GM12874 (cell line): ENCODE data around the gene TYSND1.

Source experiments
- CTCF ChIP-seq: IDR thresholded peaks from 2 replicates; pipeline ENCODE4 v1.5.1; 2011; ENCODE audit warnings: low read depth, mild to moderate bottlenecking, control low read depth, low read length, moderate library complexity; ENCODE audit not compliant: insufficient read depth

Gene TYSND1

GRCh38 chr10:70097459-70097858 lies 49.0 kb downstream of the TYSND1 start:
- TF ChIP-seq CTCF: no peak

DNA sequence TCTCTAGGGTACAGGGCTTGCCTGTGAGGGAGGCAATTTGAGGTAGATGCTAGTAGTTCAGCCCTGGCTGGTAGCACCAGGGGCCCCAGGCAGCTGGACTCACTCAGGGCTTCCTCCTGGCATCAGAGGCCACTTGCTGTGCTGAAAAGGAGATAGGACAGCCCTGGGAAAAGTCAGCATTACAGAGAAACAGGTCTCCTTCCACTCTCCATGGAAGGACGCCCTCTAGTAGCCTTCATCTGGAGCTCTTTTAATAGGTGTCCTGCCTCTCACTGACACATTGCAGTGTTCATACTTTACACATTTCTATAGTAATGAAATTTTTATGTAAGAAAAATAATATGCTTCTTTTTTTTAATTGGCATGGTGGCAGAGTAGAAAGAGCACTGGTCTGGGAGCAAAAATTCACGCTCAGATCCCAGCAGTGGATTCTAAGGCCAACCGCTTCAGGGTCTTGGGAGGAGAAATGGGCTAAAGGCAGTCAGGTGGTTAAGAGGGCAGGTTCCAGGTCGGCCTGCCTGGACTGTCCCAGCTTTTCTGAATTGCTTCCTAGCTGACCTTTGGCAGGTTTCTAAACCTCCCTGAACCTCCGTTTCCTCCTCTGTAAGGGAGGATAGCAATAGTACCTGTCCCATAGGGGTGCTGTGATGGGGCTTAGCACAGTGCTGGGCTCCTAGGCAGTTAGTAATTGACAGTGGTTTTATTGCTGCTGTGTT lies 49.6 kb downstream of the TYSND1 start:
- no peak for TF ChIP-seq CTCF

- TF ChIP-seq CTCF: no peak
Measured at GRCh38 chr10:70096016-70096704, 50.3 kb downstream of the TYSND1 start.

DNA sequence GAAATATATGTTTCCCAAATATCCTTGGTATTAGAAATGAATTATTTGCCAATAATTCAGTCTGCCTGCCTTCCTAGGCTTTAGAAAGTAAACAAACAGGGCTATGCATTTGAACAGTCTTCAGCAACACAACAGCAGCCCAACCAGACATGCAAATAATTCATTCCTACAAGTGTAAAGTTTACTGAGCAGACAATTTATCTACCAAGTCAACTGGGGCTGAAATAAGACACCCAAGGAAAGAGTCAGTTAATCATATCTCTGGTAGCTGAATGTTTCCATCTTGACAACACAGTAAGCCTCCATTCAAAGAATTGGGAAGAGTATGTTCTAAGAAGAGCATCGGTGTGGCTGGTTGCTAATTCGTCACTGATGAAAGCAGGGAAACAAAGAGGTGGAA lies 52.2 kb downstream of the TYSND1 start:
- TF ChIP-seq CTCF: no peak

DNA sequence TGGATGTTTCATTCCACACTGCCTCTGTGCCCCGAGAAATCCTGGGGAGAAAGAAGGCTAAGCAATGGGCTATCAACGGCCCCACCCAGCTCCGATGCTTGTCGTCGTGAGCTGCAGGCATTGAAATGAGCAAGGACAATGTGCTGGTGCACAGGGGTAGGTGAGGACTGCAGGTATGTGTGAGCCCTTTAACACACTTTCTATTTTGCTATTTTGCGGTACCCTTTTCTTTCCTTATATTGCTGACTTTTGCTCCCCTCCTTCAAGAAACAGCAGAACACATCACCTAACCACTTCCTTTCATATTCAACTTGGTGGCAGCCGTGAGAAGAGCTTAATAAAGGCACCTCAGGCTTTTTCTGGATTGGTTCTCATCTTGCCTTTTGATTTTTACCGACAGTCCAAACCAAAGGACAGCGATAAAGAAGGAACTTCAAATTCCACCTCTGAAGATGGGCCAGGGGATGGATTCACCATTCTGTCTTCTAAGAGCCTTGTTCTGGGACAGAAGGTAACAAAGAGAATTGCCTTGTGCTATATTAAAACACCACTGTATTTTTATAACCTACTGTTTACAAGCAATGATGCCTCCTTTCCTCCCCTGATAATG lies 53.1 kb downstream of the TYSND1 start:
- no peak for TF ChIP-seq CTCF

DNA sequence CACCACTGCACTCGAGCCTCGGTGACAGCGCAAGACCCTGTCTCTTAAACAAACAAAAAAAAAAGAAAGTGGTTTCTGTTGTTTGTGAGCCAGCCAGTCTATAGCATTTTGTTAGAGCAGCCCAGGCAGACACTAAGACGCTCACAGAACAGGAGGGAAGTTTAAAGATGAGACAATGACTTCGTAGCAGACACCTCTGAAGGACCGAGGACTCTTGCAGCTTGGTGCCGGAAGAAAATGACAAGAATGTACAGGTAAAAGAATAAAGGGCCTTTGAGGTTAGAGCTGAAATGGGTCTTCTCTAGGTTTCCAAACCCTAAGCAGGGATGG lies 54.1 kb downstream of the TYSND1 start:
- TF ChIP-seq CTCF: no peak

DNA sequence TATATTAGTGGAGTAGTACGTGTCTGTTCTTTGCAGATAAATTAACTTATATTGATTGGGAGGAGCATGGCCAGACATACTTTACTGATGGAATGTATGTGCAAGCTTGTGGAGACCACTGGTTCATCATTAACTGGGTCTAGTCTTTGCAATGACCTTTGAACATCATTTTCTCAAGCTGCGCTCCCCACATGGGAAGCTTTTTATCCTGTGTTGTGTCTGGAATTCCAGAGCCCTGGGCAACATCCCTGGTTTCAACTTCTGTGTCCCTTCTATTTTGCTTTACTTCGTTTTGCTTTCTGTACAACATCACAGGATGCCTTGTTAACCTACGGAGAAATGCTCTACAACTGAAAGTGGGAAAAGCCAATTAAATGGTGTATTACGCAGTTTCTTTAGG lies 55.5 kb downstream of the TYSND1 start:
- TF ChIP-seq CTCF: no peak
